Measurements from ENCODE around the gene KRTAP16-1. TPM values are rescaled to one million over a fixed set of nuclear protein-coding genes. Genes with fewer than 3 reads are reported as not detected.

The KRTAP16-1 gene
- total and polyA plus RNA-seq, 2 of the 4 experiments (the other 2 are of a cell fraction), result not detected

GRCh38 chr17:41296846-41297245 is 12.3 kb downstream of the KRTAP16-1 start:
- no peak overlapping the region for H2BK20ac ChIP-seq (ENCODE audit: low read depth, low read length)
- H3K79me1 ChIP-seq (ENCODE audit: low read depth in 1 of 2, low read length in 2 of 2), result no peaks in the 10 kb centered on the region

More at GRCh38 chr17:41296846-41297245, 12.3 kb downstream of the KRTAP16-1 start:
- no peak for DNase-seq
- Histone ChIP-seq H3K4ac (ENCODE audit: low read depth, low read length) (no peak overlapping the region), H2BK5ac (ENCODE audit: low read depth, low read length, poor library complexity, severe bottlenecking) (no peak overlapping the region), H2BK120ac (ENCODE audit: low read depth, low read length) (no peak overlapping the region), H4K8ac (ENCODE audit: low read depth in 2 of 2, low read length in 2 of 2) (no peak overlapping the region), H2BK15ac (ENCODE audit: low read depth, low read length) (no peak overlapping the region), H2AK5ac (ENCODE audit: low read depth, low read length) (no peak overlapping the region), H3K9ac (ENCODE audit: low read depth, low read length) (no peak overlapping the region), H3K9me1 (ENCODE audit: insufficient read depth, low read length) (no peaks in the 10 kb centered on the region), H3K23ac (ENCODE audit: low read depth, low read length) (no peak overlapping the region), H3K9me3 (ENCODE audit: control insufficient read depth, insufficient read depth, low read length) (no peaks in the 10 kb centered on the region), H3K56ac (ENCODE audit: extremely low read depth, insufficient read depth, low read length) (no peak overlapping the region), H3K4me3 (ENCODE audit: insufficient read depth, low read depth, low read length) (no peak overlapping the region), H3K27ac (ENCODE audit: insufficient read depth, low read length) (no peak overlapping the region), H3K18ac (ENCODE audit: low read depth, low read length) (no peak overlapping the region), H3K14ac (replicated peaks; ENCODE audit: low read depth, low read length) (no peak overlapping the region), H3K4me2 (ENCODE audit: low read depth, low read length) (no peak overlapping the region), H3K27me3 (ENCODE audit: control insufficient read depth, insufficient read depth, low read length) (no peaks in the 10 kb centered on the region; the same call in 1 of the 2 replicates), H2AFZ (replicated peaks; ENCODE audit: low read length, poor library complexity) (no peak overlapping the region), H3K36me3 (ENCODE audit: control insufficient read depth, insufficient read depth, low read length) (no peaks in the 10 kb centered on the region), H2AK9ac (replicated peaks; ENCODE audit: low read depth, low read length, poor library complexity) (no peak overlapping the region), H4K20me1 (ENCODE audit: insufficient read depth, low read length) (no peaks in the 10 kb centered on the region), H3K4me1 (ENCODE audit: control insufficient read depth, insufficient read depth, low read length) (no peaks in the 10 kb centered on the region), H4K91ac (ENCODE audit: insufficient read depth, low read depth, low read length) (no peak overlapping the region), H4K5ac (ENCODE audit: low read depth, low read length) (no peak overlapping the region)
- POLR2A ChIA-PET (ENCODE audit: unreplicated experiment), result no interaction called here
- CTCF ChIA-PET, result no interaction called here
- BruUV-seq (replicated peaks), result no TSS peak
- no peak for ATAC-seq (ENCODE audit: low read depth)
- in situ Hi-C loops (cut with MboI; ENCODE audit: low sequenced_read_pairs) (no loop called here), intact Hi-C loops (cut with micrococcal nuclease) (no loop called here), dilution Hi-C loops (cut with HindIII; ENCODE audit: low sequenced_read_pairs, unreplicated experiment) (no loop called here)
- WGBS, 2 experiments (ENCODE audit: extremely low coverage in 2 of 2, insufficient read length in 1 of 2), result no CpG with 5 or more reads among the region's 1 CpG
- TF ChIP-seq MAFK (IDR thresholded peaks at IDR 0.05; ENCODE audit: low read depth, low read length) (no peak), RFX5 (IDR thresholded peaks at IDR 0.05; ENCODE audit: low read depth, low read length) (no peak)

Data from IMR-90 (cell line).